WI38 (cell line): ENCODE measurements around the gene CDK4.
A peak's percentile ranks its signal among the peaks of the same experiment; 100 is the strongest.

Experiments used
- H3K4me3 ChIP-seq: 2 replicates; pipeline ENCODE4 v1.5.1; 2011; ENCODE audit warnings: low read depth, mild to moderate bottlenecking, control low read depth, low read length
- TF ChIP-seq, protein P1 (sequence below): IDR thresholded peaks from 2 replicates; pipeline ENCODE4 v1.5.1; 2012; ENCODE audit warnings: low read depth, mild to moderate bottlenecking, control low read depth, low read length

The CDK4 gene

DNA sequence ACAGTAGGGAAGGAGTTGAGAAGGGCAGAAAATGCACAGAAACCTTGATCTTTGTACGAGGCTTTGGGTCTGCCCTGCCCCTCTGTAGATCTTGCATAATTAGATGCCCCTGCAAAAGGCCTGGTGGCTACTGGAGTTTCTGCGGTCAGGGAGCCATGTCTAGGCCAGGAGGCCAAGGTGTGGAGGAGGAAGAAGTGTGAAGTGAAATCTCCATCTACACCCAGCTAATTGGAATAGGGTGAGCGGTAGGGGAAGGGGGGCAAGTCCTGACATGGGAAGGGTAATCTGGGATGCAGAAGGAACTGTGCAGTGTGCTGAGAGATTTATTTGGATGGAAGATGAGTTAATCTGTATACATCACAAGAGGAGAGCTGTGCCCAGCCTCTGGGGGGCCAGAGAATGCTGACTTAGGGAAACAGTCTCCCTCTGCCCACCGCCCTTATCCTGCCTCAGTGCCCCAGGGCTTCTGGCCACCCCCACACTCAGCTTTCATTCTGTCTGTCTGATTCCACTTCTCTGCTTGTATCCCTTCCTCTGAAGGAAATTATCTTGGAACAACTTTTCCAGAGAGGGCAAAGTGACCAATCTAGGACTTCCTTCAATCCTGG lies 9.4 kb upstream of the CDK4 start:
- no peak overlapping the region for H3K4me3 ChIP-seq
- TF ChIP-seq, protein P1, sequence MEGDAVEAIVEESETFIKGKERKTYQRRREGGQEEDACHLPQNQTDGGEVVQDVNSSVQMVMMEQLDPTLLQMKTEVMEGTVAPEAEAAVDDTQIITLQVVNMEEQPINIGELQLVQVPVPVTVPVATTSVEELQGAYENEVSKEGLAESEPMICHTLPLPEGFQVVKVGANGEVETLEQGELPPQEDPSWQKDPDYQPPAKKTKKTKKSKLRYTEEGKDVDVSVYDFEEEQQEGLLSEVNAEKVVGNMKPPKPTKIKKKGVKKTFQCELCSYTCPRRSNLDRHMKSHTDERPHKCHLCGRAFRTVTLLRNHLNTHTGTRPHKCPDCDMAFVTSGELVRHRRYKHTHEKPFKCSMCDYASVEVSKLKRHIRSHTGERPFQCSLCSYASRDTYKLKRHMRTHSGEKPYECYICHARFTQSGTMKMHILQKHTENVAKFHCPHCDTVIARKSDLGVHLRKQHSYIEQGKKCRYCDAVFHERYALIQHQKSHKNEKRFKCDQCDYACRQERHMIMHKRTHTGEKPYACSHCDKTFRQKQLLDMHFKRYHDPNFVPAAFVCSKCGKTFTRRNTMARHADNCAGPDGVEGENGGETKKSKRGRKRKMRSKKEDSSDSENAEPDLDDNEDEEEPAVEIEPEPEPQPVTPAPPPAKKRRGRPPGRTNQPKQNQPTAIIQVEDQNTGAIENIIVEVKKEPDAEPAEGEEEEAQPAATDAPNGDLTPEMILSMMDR, result no peak

DNA sequence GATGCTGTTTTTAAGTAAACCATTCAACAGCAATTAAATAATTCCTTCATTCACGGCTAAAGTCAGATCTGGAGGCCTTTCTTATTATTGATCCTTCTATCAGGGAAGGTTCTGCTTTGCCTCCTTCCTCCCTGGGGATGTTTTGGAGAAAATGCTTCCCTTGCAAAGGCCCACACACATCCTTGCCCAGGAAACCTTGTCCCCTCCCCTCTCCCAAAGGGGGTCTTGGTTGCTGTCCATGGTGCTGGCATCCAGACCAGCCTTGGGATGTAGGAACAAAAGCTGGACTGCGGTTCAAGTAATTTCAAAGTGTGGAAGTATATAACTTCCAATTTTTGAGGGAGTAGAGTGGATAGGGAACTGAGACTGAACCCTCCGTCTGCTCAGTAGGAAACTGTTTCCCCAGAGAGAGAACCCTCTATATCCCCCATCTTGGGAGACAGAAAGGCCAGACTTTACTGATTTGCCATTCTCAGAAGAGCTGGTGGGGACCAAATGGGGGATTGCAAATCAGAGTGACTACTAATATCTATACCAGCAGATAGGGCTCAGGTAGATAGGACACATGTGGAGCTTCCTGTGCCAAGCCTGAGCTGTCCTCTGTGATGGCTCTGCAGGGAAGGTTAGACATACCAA lies 8.4 kb upstream of the CDK4 start:
- H3K4me3 ChIP-seq, result no peak overlapping the region

DNA sequence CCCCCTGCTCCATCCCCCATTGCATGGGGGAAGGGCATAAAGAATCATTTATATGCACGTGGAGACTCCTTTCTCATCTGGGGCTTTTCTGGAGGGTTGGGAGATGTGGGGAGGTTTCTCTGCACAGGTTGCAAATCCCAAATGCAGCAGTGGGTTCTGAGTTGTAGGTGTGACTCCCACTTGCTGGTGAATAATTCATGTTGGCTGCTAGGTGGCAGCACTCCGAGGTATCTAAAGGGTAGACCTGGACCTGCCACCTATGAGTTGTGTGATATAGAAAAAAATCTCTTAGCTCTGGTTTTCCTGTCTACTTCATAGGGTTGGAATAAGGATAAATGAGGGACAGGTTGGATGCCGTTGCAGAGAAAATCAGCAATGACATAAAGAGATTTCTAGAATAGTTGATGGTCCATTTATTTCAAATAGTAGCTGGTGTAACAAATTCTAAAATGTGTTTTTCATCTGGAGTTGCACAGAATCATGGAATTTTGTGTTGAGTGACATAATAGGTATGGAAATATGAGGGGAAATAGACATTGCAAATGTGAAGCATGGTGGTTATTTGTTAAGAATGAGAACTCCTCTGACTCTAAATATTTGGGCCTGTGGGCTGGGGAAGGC lies 7.4 kb upstream of the CDK4 start:
- H3K4me3 ChIP-seq, result no peak overlapping the region
- TF ChIP-seq, protein P1, result peak; percentile 21; the same call in 1 of the 2 replicates

More for the DNA sequence above, 8.4 kb upstream of the CDK4 start:
- TF ChIP-seq, protein P1, result no peak

DNA sequence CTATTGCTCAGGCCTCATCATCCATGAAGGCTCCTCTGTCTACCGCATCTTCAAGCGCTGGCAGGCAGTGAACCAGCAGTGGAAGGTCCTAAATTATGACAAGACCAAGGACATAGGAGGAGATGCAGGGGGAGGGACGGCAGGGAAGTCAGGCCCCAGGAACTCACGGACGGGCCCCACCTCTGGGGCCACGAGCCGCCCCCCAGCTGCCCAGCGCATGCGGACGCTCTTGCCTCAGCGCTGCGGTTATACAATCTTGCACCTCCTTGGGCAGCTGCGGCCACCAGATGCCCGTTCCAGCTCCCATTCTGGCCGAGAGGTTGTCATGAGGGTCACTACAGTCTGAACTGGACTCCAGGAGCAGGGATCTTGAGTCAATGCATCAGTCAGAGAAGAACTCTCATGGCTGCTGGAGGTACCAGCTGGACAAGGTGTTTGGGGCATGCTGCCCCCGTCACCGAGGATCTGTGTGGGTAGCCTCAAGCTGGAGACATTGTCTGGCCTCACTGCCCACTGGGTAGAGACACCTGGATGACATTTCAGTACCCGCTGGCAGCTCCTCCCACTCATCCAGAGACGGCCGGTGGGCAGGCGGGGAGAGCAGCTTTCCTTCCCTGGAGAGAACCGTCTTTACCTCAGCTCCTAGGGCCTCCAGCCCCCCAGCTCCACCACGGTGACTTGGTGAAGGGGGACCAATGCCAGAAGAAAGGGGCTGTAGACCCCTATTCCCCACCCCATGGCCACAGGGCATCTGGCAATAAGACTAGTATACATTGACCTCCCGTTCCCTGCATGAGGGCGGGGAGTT lies 6.6 kb upstream of the CDK4 start:
- TF ChIP-seq, protein P1, result no peak
- no peak overlapping the region for H3K4me3 ChIP-seq

DNA sequence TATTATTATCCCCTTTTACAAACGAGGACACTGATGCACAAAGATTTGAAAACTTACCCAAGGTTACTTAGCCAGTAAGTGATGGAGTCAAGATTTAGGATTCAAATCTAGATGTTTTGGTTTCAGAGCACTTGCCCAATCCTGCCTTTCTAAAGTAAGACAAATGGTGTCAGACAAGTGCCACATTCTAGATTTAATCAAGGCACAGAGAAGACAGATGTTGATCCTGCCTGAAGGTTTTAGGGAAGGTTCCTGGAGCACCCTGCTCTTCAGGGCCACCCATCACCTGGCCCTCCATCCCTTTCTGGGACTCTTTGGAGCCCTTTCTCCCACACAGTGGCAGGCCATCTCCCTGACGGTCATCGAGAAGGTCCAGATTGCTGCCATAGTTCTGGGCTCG lies 5.7 kb upstream of the CDK4 start:
- no peak overlapping the region for H3K4me3 ChIP-seq
- TF ChIP-seq, protein P1, result no peak

DNA sequence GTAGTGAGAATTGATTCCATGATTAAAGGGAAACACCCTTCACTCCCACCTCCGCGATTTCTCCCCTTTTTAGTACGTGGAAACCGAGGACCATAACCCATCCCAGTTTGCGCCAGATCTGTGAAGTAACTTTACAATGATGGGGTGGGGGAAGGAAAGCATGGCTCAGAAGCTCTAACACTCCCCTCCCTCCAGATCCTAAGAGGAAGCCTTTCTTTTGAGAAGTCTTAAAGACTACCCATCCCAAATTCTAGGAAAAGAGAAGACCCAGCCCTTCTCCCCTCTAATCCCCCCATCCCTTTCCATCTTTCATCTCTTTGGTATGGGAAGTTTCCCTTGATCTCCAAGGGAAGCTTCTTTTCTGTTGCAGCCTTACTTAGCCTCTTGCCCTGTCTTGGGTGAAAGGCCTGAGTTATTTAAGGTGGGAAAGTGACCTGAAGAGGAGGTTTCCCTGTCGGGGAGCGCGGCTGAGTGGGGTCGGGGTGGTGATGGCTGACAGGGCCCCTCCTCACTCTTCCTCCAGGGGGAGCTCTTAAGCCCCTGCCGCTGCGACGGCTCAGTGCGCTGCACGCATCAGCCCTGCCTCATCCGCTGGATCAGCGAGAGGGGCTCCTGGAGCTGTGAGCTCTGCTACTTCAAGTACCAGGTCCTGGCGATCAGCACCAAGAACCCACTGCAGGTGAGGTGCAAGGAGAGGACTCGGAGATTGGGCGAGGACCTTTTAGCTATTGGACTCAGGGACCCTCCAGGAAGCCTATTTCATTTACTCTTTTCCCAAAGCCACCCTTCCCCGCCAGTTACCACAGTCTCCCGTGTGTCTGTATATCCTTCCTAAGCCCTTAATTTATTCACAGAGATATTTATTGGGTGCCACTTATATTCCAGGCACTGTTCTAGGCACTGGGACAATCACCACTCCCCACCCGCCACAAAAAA lies 4.6 kb upstream of the CDK4 start:
- TF ChIP-seq, protein P1, result peak; percentile 65
- H3K4me3 ChIP-seq, result peak overlapping the region; percentile 60
